Measurements from ENCODE around the gene ZSCAN5C.
"Not testable (repeated sequence)": the region's sequence is repeated elsewhere in the genome, so short reads cannot be mapped to it uniquely, and the experiment has no call there.

DNA sequence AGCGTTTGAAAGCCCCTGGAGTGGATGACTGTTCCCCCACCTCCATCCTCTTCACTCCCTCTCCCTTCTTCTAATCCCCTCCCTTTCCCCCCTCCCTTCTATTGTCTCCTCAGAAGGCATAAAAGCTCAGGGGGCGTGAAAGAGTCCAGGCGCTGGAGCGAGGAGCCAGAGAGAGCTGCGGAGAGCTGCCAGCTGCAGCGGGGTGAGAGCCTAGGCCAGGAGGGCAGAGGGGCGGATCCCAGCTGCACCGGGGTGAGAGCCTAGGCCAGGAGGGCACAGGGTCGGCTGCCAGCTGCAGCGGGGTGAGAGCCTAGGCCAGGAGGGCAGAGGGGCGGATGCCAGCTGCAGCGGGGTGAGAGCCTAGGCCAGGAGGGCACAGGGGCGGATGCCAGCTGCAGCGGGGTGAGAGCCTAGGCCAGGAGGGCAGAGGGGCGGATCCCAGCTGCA, 26.2 kb upstream of the ZSCAN5C start, which contains the start of gene GALP:
- not testable (repeated sequence) for TF ChIP-seq CTCF (IDR thresholded peaks at IDR 0.05); POLR2A (IDR thresholded peaks at IDR 0.05; ENCODE audit: low read length); CHD2 (IDR thresholded peaks at IDR 0.05; ENCODE audit: low read length, partially characterized antibody); ESRRA (IDR thresholded peaks at IDR 0.05; ENCODE audit: borderline replicate concordance, low read length); SMC3 (IDR thresholded peaks at IDR 0.05); MAX (IDR thresholded peaks at IDR 0.05); JUNB (IDR thresholded peaks at IDR 0.05); SREBF2 (IDR thresholded peaks at IDR 0.05)
- TF ChIP-seq, protein P1, sequence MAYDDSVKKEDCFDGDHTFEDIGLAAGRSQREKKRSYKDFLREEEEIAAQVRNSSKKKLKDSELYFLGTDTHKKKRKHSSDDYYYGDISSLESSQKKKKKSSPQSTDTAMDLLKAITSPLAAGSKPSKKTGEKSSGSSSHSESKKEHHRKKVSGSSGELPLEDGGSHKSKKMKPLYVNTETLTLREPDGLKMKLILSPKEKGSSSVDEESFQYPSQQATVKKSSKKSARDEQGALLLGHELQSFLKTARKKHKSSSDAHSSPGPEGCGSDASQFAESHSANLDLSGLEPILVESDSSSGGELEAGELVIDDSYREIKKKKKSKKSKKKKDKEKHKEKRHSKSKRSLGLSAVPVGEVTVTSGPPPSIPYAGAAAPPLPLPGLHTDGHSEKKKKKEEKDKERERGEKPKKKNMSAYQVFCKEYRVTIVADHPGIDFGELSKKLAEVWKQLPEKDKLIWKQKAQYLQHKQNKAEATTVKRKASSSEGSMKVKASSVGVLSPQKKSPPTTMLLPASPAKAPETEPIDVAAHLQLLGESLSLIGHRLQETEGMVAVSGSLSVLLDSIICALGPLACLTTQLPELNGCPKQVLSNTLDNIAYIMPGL (CRISPR knock-in tag; IDR thresholded peaks at IDR 0.05; ENCODE audit: borderline replicate concordance): not testable (repeated sequence)
